K562 (cell line): Measurements from ENCODE around the gene CHST2. TPM values are rescaled to one million over a fixed set of nuclear protein-coding genes. Genes with fewer than 3 reads are reported as not detected.

Experiments
- ATAC-seq: fragments of 200-7000 bp; cut with Tn5 transposase; 3 replicates; pipeline ENCODE4 v1.9.1; 2020; ENCODE audit warnings: moderate library complexity
- BruUV-seq: library from RNA; stranded (reverse); fragments of 400-500 nt; replicated peaks from 2 replicates; lab custom pipeline; 2021; lab: Mats Ljungman, UMichigan
- CTCF ChIA-PET: fragments of 300-600 bp; formaldehyde crosslinking; extraction: SDS; loops from one replicate; lab custom pipeline; 2021; ENCODE audit warnings: low intra/inter-chr PET ratio; lab: Yijun Ruan, JAX
- POLR2A ChIA-PET: fragments of 300-600, 350-650 bp; sonication (Branson Sonifier 250); formaldehyde crosslinking; extraction: SDS; loops from one replicate; lab custom pipeline; 2021; ENCODE audit warnings: antibody characterized with exemption, inconsistent platforms; lab: Yijun Ruan, JAX
- DNase-seq, 4 experiments: peaks; one replicate each; pipeline versions ENCODE4 v3.0.0 to v3.0.0-alpha.2; 2011 to 2018; ENCODE audit warnings: low spot score in 3 of 4, mixed read lengths in 3 of 4; ENCODE audit errors: extremely low read depth in 1 of 4
- FAIRE-seq: peaks from 2 replicates; lab custom pipeline; 2011; peaks lifted over from hg19 to GRCh38; lab: Jason Lieb, UNC
- H2AFZ ChIP-seq: 2 replicates; pipeline ENCODE4 v1.6.0; 2011; ENCODE audit warnings: low read depth, low read length, control low read depth, inconsistent platforms
- H3K27ac ChIP-seq: fragments of 200-600 bp; 3 replicates; pipeline ENCODE4 v1.8.0; 2011; ENCODE audit warnings: low read depth, mild to moderate bottlenecking, control low read depth, inconsistent platforms, low read length, moderate library complexity, mixed read lengths; ENCODE audit errors: extremely low read depth
- H3K27me3 ChIP-seq, 2 experiments: fragments of 300-600 bp in 1 of 2; 2 replicates in 1 of 2; 3 replicates in 1 of 2; pipeline versions ENCODE4 v1.6.0 to v1.8.0; 2011; ENCODE audit warnings: inconsistent platforms in 2 of 2, low read length in 2 of 2, mild to moderate bottlenecking in 1 of 2, mixed read lengths in 1 of 2, moderate library complexity in 1 of 2; ENCODE audit not compliant: control insufficient read depth in 2 of 2, insufficient read depth in 2 of 2
- H3K36me3 ChIP-seq: fragments of 300-600 bp; 3 replicates; pipeline ENCODE4 v1.8.0; 2011; ENCODE audit warnings: mild to moderate bottlenecking, low read length, inconsistent platforms; ENCODE audit not compliant: control insufficient read depth, insufficient read depth
- H3K4me1 ChIP-seq, 2 experiments: fragments of 200-600 bp in 1 of 2; replicated peaks in 1 of 2; 2 replicates in 1 of 2; 3 replicates in 1 of 2; pipeline versions ENCODE4 v1.5.1 to v1.8.0; 2011; ENCODE audit warnings: inconsistent platforms in 2 of 2, low read length in 2 of 2, mild to moderate bottlenecking in 1 of 2, mixed read lengths in 1 of 2, moderate library complexity in 1 of 2; ENCODE audit not compliant: control insufficient read depth in 2 of 2, insufficient read depth in 2 of 2
- H3K4me2 ChIP-seq: 2 replicates; pipeline ENCODE4 v1.6.1; 2011; ENCODE audit warnings: low read length, control low read depth, inconsistent platforms, mixed read lengths; ENCODE audit not compliant: insufficient read depth
- H3K4me3 ChIP-seq: fragments of 200-600 bp; sonication (generic), shearing (Covaris generic); 2 replicates; pipeline ENCODE4 v1.5.1; 2016; ENCODE audit warnings: control low read depth, inconsistent platforms
- H3K79me2 ChIP-seq: fragments of 200-600 bp; 3 replicates; pipeline ENCODE4 v1.8.0; 2011; ENCODE audit warnings: low read length, inconsistent platforms; ENCODE audit not compliant: control insufficient read depth, insufficient read depth
- H3K9ac ChIP-seq, 2 experiments: 2 replicates each; pipeline versions ENCODE4 v1.6.0 to v1.6.1; 2011; ENCODE audit warnings: low read depth in 2 of 2, low read length in 2 of 2, control low read depth in 1 of 2, inconsistent platforms in 1 of 2, mild to moderate bottlenecking in 1 of 2, mixed read lengths in 1 of 2; ENCODE audit not compliant: insufficient read depth in 1 of 2
- H3K9me1 ChIP-seq: one replicate; pipeline ENCODE4 v1.6.0; 2011; ENCODE audit warnings: inconsistent platforms, mild to moderate bottlenecking, low read length, moderate library complexity; ENCODE audit not compliant: control insufficient read depth, insufficient read depth
- H3K9me3 ChIP-seq: replicated peaks from 2 replicates; pipeline ENCODE4 v1.5.1; 2011; ENCODE audit warnings: low read depth, low read length, inconsistent platforms; ENCODE audit not compliant: control insufficient read depth, insufficient read depth
- H4K20me1 ChIP-seq: replicated peaks from 2 replicates; pipeline ENCODE4 v1.6.1; 2011; ENCODE audit warnings: low read length, inconsistent platforms, mixed read lengths; ENCODE audit not compliant: control insufficient read depth, insufficient read depth
- ELF1 ChIP-seq: fragments of 200-800 bp; sonication (Bioruptor generic); IDR thresholded peaks from 2 replicates; pipeline ENCODE4 v1.6.1; 2016; ENCODE audit warnings: missing genetic modification characterization, missing compliant biosample characterization
- EWSR1 ChIP-seq: fragments of 450-650 bp; IDR thresholded peaks from 2 replicates; pipeline ENCODE4 v1.6.1; 2018; ENCODE audit warnings: borderline replicate concordance, mild to moderate bottlenecking, low read depth, moderate library complexity; ENCODE audit not compliant: partially characterized antibody
- KLF1 ChIP-seq: fragments of 450-650 bp; IDR thresholded peaks from 2 replicates; pipeline ENCODE4 v1.6.1; 2016; ENCODE audit warnings: missing genetic modification characterization, missing compliant biosample characterization
- POLR3G ChIP-seq: IDR thresholded peaks from 2 replicates; pipeline ENCODE4 v1.6.1; 2011; ENCODE audit not compliant: insufficient read length, insufficient replicate concordance; ENCODE audit errors: extremely low read depth
- RBBP5 ChIP-seq: fragments of 200-600 bp; sonication (generic); IDR thresholded peaks from 2 replicates; pipeline ENCODE4 v1.6.1; 2012; ENCODE audit warnings: borderline replicate concordance, mild to moderate bottlenecking, low read length, control low read depth, inconsistent platforms; ENCODE audit not compliant: insufficient read depth, poor library complexity, severe bottlenecking
- STAT5A ChIP-seq: IDR thresholded peaks from 2 replicates; pipeline ENCODE4 v1.6.1; 2012; ENCODE audit warnings: low read length, inconsistent platforms, borderline replicate concordance
- ZNF584 ChIP-seq: fragments of 200-800 bp; sonication (Bioruptor generic); IDR thresholded peaks from 2 replicates; pipeline ENCODE4 v1.6.1; 2016; ENCODE audit warnings: low read depth, mild to moderate bottlenecking, missing genetic modification characterization, missing compliant biosample characterization
- ZNF668 ChIP-seq: fragments of 250-450 bp; sonication (Bioruptor Pico); IDR thresholded peaks from 2 replicates; pipeline ENCODE4 v1.8.0; 2022; ENCODE audit warnings: mild to moderate bottlenecking, inconsistent platforms
- WGBS: fragments of 100-300 bp; shearing (Covaris generic); methylation state at CpG from one replicate; pipeline ENCODE4 v1.1.6; 2016; ENCODE audit warnings: low coverage, mixed read lengths; ENCODE audit not compliant: insufficient coverage; ENCODE audit errors: missing lambda C conversion rate; 5-methylcytosine and 5-hydroxymethylcytosine counted together
- in situ Hi-C: fragments of 300-500 bp; cut with MboI; formaldehyde crosslinking; loops from 4 replicates; pipeline ENCODE4 v1.15.0; 2018; ENCODE audit warnings: inconsistent platforms, mixed read lengths
- intact Hi-C: fragments of 100-400 bp; cut with micrococcal nuclease; formaldehyde crosslinking; loops from 2 replicates; pipeline ENCODE4 v1.14.2; 2022
- polyA plus RNA-seq, 8 experiments: library from polyadenylated mRNA; depleted of rRNA in 4 of 8; stranded (reverse) in 5 of 8; unstranded in 3 of 8; fragments of >200 nt; fragmentation: Nextera tagmentation in 2 of 8; fragmentation: Illumina TruSeq in 1 of 8; extraction: Ambion mirVana in 2 of 8; extraction: Trizol in 1 of 8; gene quantifications; 2 replicates each; pipeline versions ENCODE4 v1.2.1 to v1.2.3, GENCODE V29; 2011 to 2014; ENCODE audit warnings: inconsistent platforms in 1 of 8, missing spikeins in 1 of 8
- total RNA-seq, 7 experiments: library from RNA; depleted of rRNA in 6 of 7; stranded (reverse); fragments of >200 nt in 6 of 7; fragmentation: Illumina TruSeq in 2 of 7; extraction: Trizol in 2 of 7; gene quantifications; 2 replicates each; pipeline versions ENCODE4 v1.2.1 to v1.2.3, GENCODE V29; 2011 to 2021; ENCODE audit warnings: low replicate concordance in 1 of 7
- TF ChIP-seq, protein P1 (sequence below): fragments of 450-650 bp; formaldehyde crosslinking; IDR thresholded peaks from 2 replicates; pipeline ENCODE4 v1.4.0; 2022; ENCODE audit warnings: mild to moderate bottlenecking, moderate library complexity
- TF ChIP-seq, protein P2 (sequence below): fragments of 250-450 bp; sonication (Bioruptor Pico); IDR thresholded peaks from 2 replicates; pipeline ENCODE4 v1.4.0; 2020; ENCODE audit warnings: mild to moderate bottlenecking
- TF ChIP-seq, protein P3 (sequence below): fragments of 450-650 bp; IDR thresholded peaks from 2 replicates; pipeline ENCODE4 v1.6.1; 2016; ENCODE audit warnings: missing biosample characterization, missing genetic modification characterization
- TF ChIP-seq, protein P4 (sequence below): fragments of 250-450 bp; sonication (Bioruptor Pico); IDR thresholded peaks from 2 replicates; pipeline ENCODE4 v1.4.0; 2020; ENCODE audit warnings: mild to moderate bottlenecking, moderate library complexity

The CHST2 gene
- total and polyA plus RNA-seq, 9 of the 15 experiments (the other 6 are each of a cell fraction or from before 2014, with no cell fraction given) = 3.4 to 60.3 (median 13.9) TPM

DNA sequence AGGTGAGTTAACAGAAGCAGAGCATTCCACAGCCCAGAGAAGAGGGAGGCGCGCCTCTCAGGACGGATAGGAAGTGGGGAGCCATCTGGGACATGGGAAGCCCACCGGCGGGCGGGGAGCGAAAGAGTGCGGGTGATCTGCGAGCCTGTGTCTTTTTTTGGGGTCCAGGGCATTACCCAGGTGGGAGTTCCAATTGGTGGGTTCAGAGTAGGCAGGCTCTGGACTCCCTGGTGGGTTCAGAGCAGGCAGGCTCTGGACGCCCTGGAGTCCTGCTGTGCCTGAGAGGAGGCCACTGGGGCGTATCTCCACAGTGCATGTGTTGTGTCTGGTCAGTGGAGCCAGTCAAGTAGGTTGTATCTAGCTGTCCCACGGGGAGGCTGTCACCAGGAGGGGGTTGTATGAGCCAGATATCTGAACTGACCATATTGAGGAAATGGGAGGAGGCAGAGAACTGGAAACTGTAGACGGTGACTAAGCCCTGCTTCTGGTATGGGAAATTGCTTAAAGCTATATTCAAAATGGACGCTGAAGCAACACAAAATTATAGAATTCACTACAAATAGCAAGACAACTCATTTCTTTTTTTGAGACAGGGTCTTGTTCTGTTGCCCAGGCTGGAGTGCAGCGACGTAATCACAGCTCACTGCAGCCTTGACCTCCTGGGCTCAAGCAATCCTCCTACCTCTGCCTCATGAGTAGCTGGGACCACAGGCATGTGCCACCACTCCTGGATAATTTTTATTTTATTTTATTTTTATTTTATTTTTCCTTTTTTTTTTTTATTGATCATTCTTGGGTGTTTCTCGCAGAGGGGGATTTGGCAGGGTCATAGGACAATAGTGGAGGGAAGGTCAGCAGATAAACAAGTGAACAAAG lies 34.5 kb upstream of the CHST2 start:
- ChIA-PET CTCF (no interaction called here), POLR2A (interaction anchor here (0.6 to 1.2 kb wide), 10 partner anchors 11 to 594 kb away, joined by 3 to 7 read pairs (median 3); no protein-coding TSS in a partner anchor)
- no peaks in the 10 kb centered on the region for H3K36me3 ChIP-seq
- H3K4me1 ChIP-seq = peaks cover 28 to 37% of the 10 kb centered on the region in 2 experiments; a peak in 4 of 5 replicates
- peak overlapping the region; percentile 74 to 82 for H3K9ac ChIP-seq
- no peaks in the 10 kb centered on the region for H3K9me3 ChIP-seq
- FAIRE-seq (peak; percentile 100), DNase-seq (peak; percentile 98 to 99 (median 98)), ATAC-seq (peak; percentile 97)
- in situ Hi-C loops (no loop called here), intact Hi-C loops (loop anchor here (1.0 to 2.0 kb wide), 2 partner anchors 34 to 198 kb away; partner anchors contain the start of gene CHST2)
- H3K9me1 ChIP-seq = no peaks in the 10 kb centered on the region
- H2AFZ ChIP-seq = peak overlapping the region; percentile 82
- no peaks in the 10 kb centered on the region for H3K79me2 ChIP-seq
- no peak overlapping the region for H3K4me3 ChIP-seq
- H4K20me1 ChIP-seq = no peaks in the 10 kb centered on the region
- no peaks in the 10 kb centered on the region for H3K27me3 ChIP-seq
- peak overlapping the region; percentile 100 for H3K27ac ChIP-seq
- 6% methylated on average over 16 of the region's 17 CpGs for WGBS
- peak overlapping the region; percentile 45 for H3K4me2 ChIP-seq
- BruUV-seq = no TSS peak
- TF ChIP-seq STAT5A (peak; percentile 99), ELF1 (no peak), ZNF584 (CRISPR knock-in tag) (peak; percentile 89), ZNF668 (no peak), RBBP5 (peak; percentile 70), POLR3G (no peak), EWSR1 (no peak), KLF1 (tag) (peak; percentile 83)
- TF ChIP-seq, protein P1, sequence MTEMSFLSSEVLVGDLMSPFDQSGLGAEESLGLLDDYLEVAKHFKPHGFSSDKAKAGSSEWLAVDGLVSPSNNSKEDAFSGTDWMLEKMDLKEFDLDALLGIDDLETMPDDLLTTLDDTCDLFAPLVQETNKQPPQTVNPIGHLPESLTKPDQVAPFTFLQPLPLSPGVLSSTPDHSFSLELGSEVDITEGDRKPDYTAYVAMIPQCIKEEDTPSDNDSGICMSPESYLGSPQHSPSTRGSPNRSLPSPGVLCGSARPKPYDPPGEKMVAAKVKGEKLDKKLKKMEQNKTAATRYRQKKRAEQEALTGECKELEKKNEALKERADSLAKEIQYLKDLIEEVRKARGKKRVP = peak; percentile 24; the same call in 1 of the 2 replicates
- TF ChIP-seq, protein P2, sequence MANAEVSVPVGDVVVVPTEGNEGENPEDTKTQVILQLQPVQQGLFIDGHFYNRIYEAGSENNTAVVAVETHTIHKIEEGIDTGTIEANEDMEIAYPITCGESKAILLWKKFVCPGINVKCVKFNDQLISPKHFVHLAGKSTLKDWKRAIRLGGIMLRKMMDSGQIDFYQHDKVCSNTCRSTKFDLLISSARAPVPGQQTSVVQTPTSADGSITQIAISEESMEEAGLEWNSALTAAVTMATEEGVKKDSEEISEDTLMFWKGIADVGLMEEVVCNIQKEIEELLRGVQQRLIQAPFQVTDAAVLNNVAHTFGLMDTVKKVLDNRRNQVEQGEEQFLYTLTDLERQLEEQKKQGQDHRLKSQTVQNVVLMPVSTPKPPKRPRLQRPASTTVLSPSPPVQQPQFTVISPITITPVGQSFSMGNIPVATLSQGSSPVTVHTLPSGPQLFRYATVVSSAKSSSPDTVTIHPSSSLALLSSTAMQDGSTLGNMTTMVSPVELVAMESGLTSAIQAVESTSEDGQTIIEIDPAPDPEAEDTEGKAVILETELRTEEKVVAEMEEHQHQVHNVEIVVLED (CRISPR knock-in tag) = no peak
- TF ChIP-seq, protein P3, sequence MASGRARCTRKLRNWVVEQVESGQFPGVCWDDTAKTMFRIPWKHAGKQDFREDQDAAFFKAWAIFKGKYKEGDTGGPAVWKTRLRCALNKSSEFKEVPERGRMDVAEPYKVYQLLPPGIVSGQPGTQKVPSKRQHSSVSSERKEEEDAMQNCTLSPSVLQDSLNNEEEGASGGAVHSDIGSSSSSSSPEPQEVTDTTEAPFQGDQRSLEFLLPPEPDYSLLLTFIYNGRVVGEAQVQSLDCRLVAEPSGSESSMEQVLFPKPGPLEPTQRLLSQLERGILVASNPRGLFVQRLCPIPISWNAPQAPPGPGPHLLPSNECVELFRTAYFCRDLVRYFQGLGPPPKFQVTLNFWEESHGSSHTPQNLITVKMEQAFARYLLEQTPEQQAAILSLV (tag) = no peak; the same call in 1 of the 2 replicates
- TF ChIP-seq, protein P4, sequence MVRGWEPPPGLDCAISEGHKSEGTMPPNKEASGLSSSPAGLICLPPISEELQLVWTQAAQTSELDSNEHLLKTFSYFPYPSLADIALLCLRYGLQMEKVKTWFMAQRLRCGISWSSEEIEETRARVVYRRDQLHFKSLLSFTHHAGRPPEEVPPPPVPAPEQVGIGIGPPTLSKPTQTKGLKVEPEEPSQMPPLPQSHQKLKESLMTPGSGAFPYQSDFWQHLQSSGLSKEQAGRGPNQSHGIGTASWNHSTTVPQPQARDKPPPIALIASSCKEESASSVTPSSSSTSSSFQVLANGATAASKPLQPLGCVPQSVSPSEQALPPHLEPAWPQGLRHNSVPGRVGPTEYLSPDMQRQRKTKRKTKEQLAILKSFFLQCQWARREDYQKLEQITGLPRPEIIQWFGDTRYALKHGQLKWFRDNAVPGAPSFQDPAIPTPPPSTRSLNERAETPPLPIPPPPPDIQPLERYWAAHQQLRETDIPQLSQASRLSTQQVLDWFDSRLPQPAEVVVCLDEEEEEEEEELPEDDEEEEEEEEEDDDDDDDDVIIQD (CRISPR knock-in tag) = no peak
